ENCODE results near the gene CAMK2A.

DNA sequence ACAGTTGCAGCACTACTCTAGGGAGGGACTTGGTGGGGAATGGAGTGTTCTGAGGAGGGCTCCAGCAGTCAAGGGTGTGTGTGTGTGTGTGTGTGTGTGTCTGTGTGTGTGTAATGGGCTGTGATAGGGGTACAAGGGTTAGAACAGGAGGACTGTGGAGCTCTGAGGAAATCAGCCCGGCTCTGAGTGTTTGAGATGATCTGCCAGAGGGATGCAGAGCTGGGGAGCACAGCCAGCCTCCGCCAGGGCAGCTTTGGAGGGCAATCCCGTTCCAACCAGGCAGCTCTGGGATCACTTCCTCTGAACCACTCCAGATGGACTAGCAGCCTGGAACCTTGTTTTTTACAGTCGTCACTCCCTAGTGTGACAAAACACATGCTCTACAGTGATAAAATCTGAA lies 102.7 kb downstream of the CAMK2A start:
- no peak for TF ChIP-seq CTCF (conservative IDR thresholded peaks at IDR 0.05 in 1 of 2, IDR thresholded peaks at IDR 0.05 in 1 of 2; ENCODE audit: low read depth in 1 of 2, low read length in 2 of 2)
- no peak for TF ChIP-seq EZH2 (IDR thresholded peaks at IDR 0.05; ENCODE audit: low read length, missing control alignments)

Measured in fibroblast of lung (primary cell).